RWPE2 (cell line): Measurements from ENCODE around the gene MUC20.
"Not testable (repeated sequence)": the region's sequence is repeated elsewhere in the genome, so short reads cannot be mapped to it uniquely, and the experiment has no call there.

Experiments used
- ATAC-seq: fragments of 200-7000 bp; cut with Tn5 transposase; 3 replicates; pipeline ENCODE4 v1.9.1; 2021; ENCODE audit warnings: low read depth
- DNase-seq: peaks from one replicate; pipeline ENCODE4 v3.0.0-alpha.2; 2020; ENCODE audit warnings: low spot score
- H3K27ac ChIP-seq: fragments of 450-650 bp; 2 replicates; pipeline ENCODE4 v1.5.1; 2017; ENCODE audit warnings: mild to moderate bottlenecking; ENCODE audit not compliant: poor library complexity, severe bottlenecking
- H3K27me3 ChIP-seq: fragments of 250-450 bp; sonication (Bioruptor Pico); 2 replicates; pipeline ENCODE4 v1.5.1; 2021; ENCODE audit warnings: mild to moderate bottlenecking, moderate library complexity; ENCODE audit not compliant: insufficient read depth, poor library complexity, severe bottlenecking
- H3K36me3 ChIP-seq: fragments of 250-450 bp; sonication (Bioruptor Pico); 2 replicates; pipeline ENCODE4 v1.5.1; 2020; ENCODE audit warnings: low read depth, mild to moderate bottlenecking, moderate library complexity
- H3K4me1 ChIP-seq: fragments of 250-450 bp; sonication (Bioruptor Pico); 2 replicates; pipeline ENCODE4 v1.5.1; 2021; ENCODE audit warnings: mild to moderate bottlenecking, moderate library complexity; ENCODE audit not compliant: insufficient read depth, poor library complexity, severe bottlenecking
- H3K4me3 ChIP-seq: fragments of 250-450 bp; sonication (Bioruptor Pico); 2 replicates; pipeline ENCODE4 v1.5.1; 2021; ENCODE audit warnings: mild to moderate bottlenecking, moderate library complexity; ENCODE audit not compliant: severe bottlenecking
- H3K9me3 ChIP-seq: fragments of 250-450 bp; sonication (Bioruptor Pico); 2 replicates; pipeline ENCODE4 v1.5.1; 2021; ENCODE audit warnings: mild to moderate bottlenecking, moderate library complexity; ENCODE audit not compliant: severe bottlenecking
- TF ChIP-seq, protein P1 (sequence below): fragments of 450-650 bp; IDR thresholded peaks from one replicate; pipeline ENCODE4 v1.5.1; 2017; ENCODE audit warnings: mild to moderate bottlenecking, moderate library complexity; ENCODE audit not compliant: poor library complexity, severe bottlenecking

Gene MUC20

GRCh38 chr3:195692354-195692685 lies 28.5 kb upstream of the MUC20 start:
- Histone ChIP-seq H3K9me3 (no peaks in the 10 kb centered on the region), H3K36me3 (peaks cover 14% of the 10 kb centered on the region), H3K27me3 (no peaks in the 10 kb centered on the region), H3K4me1 (no peaks in the 10 kb centered on the region), H3K4me3 (no peak overlapping the region), H3K27ac (no peak overlapping the region)
- DNase-seq: no peak
- TF ChIP-seq, protein P1, sequence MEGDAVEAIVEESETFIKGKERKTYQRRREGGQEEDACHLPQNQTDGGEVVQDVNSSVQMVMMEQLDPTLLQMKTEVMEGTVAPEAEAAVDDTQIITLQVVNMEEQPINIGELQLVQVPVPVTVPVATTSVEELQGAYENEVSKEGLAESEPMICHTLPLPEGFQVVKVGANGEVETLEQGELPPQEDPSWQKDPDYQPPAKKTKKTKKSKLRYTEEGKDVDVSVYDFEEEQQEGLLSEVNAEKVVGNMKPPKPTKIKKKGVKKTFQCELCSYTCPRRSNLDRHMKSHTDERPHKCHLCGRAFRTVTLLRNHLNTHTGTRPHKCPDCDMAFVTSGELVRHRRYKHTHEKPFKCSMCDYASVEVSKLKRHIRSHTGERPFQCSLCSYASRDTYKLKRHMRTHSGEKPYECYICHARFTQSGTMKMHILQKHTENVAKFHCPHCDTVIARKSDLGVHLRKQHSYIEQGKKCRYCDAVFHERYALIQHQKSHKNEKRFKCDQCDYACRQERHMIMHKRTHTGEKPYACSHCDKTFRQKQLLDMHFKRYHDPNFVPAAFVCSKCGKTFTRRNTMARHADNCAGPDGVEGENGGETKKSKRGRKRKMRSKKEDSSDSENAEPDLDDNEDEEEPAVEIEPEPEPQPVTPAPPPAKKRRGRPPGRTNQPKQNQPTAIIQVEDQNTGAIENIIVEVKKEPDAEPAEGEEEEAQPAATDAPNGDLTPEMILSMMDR: no peak
- no peak for ATAC-seq

DNA sequence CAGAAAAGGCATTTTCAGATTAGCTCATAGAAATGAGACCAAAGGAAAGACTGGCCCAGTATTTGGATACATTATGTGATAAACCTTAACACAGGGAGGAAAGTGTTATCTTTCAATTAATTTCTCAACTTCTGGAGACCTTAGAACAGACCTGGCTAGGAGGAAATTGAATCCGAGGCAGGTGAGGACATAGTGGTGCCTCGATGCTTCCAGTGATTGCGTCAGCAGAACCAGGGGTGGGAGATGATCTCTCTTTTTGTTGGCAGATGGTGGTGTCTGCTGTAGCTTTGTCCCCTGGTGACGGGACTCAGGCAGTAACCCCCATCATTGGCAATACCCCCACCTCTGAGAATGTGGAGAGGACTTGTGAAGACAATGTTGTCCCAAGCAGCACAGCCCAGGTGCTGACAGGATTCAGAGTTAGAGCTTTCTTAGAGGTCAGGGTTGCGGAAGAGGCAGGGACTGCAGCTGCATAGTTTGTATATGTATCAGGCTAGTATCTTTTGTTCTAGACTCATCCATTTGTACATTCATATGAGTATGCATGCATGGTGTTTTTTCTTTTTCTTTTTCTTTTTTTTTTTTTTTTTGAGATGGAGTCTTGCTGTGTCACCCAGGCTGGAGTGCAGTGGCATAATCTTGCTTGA lies 27.9 kb upstream of the MUC20 start:
- peaks cover 14% of the 10 kb centered on the region for H3K36me3 ChIP-seq
- H3K27me3 ChIP-seq: no peaks in the 10 kb centered on the region
- no peak for ATAC-seq
- no peak overlapping the region for H3K4me3 ChIP-seq
- no peaks in the 10 kb centered on the region for H3K9me3 ChIP-seq
- TF ChIP-seq, protein P1: no peak
- no peak overlapping the region for H3K27ac ChIP-seq
- H3K4me1 ChIP-seq: no peaks in the 10 kb centered on the region
- DNase-seq: no peak

DNA sequence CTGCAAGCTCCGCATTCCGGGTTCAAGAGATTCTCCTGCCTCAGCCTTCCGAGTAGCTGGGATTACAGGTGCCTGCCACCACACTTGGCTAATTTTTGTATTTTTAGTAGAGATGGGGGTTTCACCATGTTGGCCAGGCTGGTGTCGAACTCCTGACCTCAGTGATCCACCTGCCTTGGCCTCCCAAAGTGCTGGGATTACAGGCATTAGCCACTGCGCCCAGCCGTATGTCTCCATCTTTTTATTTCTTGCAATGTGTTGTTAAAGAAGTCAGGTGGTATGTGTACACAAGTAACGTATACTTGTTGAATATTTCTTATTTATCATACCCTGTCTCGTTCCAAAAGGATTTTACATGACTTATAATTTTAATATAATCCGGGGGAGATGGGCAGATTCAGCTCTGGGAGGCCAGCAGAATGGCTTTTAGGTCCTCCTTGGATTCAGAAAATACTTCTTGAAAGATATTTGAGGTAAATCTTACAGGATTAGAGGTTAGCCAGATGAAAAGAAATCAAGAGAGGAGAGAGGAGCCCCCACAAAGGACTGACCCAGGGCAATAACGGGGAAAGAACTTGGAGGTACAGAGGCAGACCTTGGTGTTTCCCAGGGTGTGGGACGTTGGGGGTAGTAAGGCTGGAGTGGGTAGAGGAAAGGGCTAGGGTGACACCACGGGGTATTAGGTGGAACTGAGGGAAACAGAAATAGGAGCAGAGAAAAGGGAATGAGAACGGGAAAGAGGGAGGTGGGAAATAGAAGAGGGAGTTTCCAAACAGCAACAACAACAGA lies 27.2 kb upstream of the MUC20 start:
- Histone ChIP-seq H3K4me3 (no peak overlapping the region), H3K27ac (no peak overlapping the region), H3K9me3 (no peaks in the 10 kb centered on the region), H3K36me3 (peaks cover 14% of the 10 kb centered on the region), H3K27me3 (no peaks in the 10 kb centered on the region), H3K4me1 (no peaks in the 10 kb centered on the region)
- ATAC-seq (no peak), DNase-seq (no peak)
- TF ChIP-seq, protein P1: no peak

GRCh38 chr3:195694217-195695076 lies 26.3 kb upstream of the MUC20 start:
- not testable (repeated sequence) for ATAC-seq, H3K27ac ChIP-seq, H3K4me1 ChIP-seq, H3K27me3 ChIP-seq, H3K4me3 ChIP-seq, DNase-seq, H3K9me3 ChIP-seq, H3K36me3 ChIP-seq

- no peak for ATAC-seq
- Histone ChIP-seq H3K4me1 (no peaks in the 10 kb centered on the region), H3K9me3 (no peaks in the 10 kb centered on the region), H3K27ac (no peak overlapping the region), H3K27me3 (no peaks in the 10 kb centered on the region), H3K36me3 (peaks cover 9% of the 10 kb centered on the region; the same call in 1 of the 2 replicates), H3K4me3 (no peak overlapping the region)
- TF ChIP-seq, protein P1: no peak
- no peak for DNase-seq
Observed at GRCh38 chr3:195696632-195697278, 24.0 kb upstream of the MUC20 start.
